B cell (primary cell): Measurements from ENCODE around the gene PLEKHO2.

Experiments used
- EZH2 ChIP-seq: IDR thresholded peaks from 2 replicates; pipeline ENCODE4 v1.6.1; 2012; ENCODE audit warnings: borderline replicate concordance, low read depth, mild to moderate bottlenecking, moderate library complexity, low read length; ENCODE audit not compliant: insufficient read depth, poor library complexity, severe bottlenecking
- TF ChIP-seq, protein P1 (sequence below): fragments of 200-600 bp; IDR thresholded peaks from one replicate; pipeline ENCODE4 v1.8.0; 2022; ENCODE audit warnings: antibody characterized with exemption, mild to moderate bottlenecking

DNA sequence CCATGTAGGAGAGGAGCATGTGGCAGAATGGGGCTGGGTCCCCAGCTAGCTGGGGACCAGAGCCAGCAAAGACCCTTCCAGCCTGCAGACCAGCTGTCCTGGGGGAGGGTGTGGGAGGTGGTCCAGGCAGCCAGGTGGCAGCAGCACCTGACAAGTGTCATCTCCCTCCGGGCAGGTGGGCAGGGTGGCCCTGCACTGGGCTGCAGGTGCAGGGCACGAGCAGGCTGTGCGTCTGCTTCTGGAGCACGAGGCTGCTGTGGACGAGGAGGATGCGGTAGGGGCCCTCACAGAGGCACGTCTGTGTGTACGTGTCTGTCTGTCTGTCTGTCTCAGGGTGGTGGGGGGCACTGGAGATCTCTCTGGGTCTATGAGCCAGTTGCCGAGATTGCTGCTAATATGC, 75.5 kb downstream of the PLEKHO2 start:
- TF ChIP-seq, protein P1, sequence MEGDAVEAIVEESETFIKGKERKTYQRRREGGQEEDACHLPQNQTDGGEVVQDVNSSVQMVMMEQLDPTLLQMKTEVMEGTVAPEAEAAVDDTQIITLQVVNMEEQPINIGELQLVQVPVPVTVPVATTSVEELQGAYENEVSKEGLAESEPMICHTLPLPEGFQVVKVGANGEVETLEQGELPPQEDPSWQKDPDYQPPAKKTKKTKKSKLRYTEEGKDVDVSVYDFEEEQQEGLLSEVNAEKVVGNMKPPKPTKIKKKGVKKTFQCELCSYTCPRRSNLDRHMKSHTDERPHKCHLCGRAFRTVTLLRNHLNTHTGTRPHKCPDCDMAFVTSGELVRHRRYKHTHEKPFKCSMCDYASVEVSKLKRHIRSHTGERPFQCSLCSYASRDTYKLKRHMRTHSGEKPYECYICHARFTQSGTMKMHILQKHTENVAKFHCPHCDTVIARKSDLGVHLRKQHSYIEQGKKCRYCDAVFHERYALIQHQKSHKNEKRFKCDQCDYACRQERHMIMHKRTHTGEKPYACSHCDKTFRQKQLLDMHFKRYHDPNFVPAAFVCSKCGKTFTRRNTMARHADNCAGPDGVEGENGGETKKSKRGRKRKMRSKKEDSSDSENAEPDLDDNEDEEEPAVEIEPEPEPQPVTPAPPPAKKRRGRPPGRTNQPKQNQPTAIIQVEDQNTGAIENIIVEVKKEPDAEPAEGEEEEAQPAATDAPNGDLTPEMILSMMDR, result no peak
- no peak for TF ChIP-seq EZH2
